ENCODE data around the gene ARID2.

- TF ChIP-seq CTCF (IDR thresholded peaks at IDR 0.05), result no peak
- TF ChIP-seq POLR2A (IDR thresholded peaks at IDR 0.05), result no peak
These were observed 43.8 kb upstream of the ARID2 start for GRCh38 chr12:45685680-45686079.
